Omental fat pad (tissue), 4 donors: Measurements from ENCODE around the gene IL6ST. TPM values are rescaled to one million over a fixed set of nuclear protein-coding genes. Genes with fewer than 3 reads are reported as not detected.

Experiments used
- ATAC-seq: fragments of 150-250 bp; one replicate; pipeline ENCODE4 v1.9.1; 2016; ENCODE audit warnings: mild to moderate bottlenecking, moderate library complexity; ENCODE audit not compliant: low FRiP score
- DNase-seq: peaks from one replicate; pipeline ENCODE4 v3.0.0-alpha.2; 2019; ENCODE audit warnings: low spot score
- total RNA-seq, 4 donors: library from RNA; depleted of rRNA; stranded (reverse); fragments of >200 nt; gene quantifications; one replicate each; pipeline ENCODE4 v1.1.0, GENCODE V29; 2016
- TF ChIP-seq, protein P1 (sequence below), 3 donors: fragments of 450-650 bp; IDR thresholded peaks; one replicate each; pipeline ENCODE4 v1.5.1; 2016 to 2017; ENCODE audit warnings: antibody characterized with exemption in 3 of 3, mild to moderate bottlenecking in 3 of 3, moderate library complexity in 2 of 3

The IL6ST gene
- total RNA-seq, 4 donors from 2014 or later: 555 to 806 (median 682) TPM

DNA sequence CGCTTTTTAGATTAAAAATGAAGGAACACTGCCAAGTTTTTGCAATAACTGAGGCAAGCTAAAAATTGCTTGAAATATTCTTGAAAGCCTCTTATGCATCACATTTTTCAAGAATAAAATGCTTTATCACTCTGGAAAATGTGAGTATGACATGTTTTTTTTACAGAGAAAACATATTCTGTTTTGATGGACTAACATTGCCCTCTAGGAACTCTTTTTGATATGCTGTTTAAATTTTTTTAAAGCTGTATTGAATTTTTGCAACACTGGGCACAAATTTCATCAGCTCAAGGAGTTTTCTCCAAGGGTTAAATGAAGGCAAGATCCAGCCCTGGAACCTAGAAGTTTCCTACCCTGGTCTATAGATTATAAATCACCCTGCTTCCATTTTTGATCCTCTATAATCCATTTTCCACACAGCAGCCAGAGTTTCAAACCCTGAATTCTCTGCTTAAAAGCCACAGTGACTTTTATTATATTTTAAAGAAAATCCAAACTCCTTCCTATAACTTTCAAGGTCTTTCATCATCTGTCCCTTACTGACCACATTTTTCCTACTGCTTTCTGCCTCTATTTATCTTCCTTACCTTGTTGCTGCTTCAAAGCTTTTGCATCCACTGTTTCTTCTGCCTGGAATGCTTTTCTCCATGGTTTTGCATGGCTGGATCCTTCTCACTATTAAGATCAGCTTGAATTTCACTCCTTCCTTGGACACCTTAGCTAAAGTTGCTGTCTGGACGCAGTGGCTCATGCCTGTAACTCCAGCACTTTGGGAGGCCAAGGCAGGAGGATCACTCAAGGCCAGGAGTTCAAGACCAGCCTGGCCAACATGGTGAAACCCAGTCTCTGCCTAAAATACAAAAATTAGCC lies 82.7 kb downstream of the IL6ST start:
- ATAC-seq (peak; percentile 50), DNase-seq (no peak)
- TF ChIP-seq, protein P1, sequence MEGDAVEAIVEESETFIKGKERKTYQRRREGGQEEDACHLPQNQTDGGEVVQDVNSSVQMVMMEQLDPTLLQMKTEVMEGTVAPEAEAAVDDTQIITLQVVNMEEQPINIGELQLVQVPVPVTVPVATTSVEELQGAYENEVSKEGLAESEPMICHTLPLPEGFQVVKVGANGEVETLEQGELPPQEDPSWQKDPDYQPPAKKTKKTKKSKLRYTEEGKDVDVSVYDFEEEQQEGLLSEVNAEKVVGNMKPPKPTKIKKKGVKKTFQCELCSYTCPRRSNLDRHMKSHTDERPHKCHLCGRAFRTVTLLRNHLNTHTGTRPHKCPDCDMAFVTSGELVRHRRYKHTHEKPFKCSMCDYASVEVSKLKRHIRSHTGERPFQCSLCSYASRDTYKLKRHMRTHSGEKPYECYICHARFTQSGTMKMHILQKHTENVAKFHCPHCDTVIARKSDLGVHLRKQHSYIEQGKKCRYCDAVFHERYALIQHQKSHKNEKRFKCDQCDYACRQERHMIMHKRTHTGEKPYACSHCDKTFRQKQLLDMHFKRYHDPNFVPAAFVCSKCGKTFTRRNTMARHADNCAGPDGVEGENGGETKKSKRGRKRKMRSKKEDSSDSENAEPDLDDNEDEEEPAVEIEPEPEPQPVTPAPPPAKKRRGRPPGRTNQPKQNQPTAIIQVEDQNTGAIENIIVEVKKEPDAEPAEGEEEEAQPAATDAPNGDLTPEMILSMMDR (IDR thresholded peaks at IDR 0.05): no peak

- no peak for DNase-seq
- no peak for ATAC-seq
- TF ChIP-seq, protein P1 (IDR thresholded peaks at IDR 0.05): no peak
Measured at GRCh38 chr5:55908804-55909203, 86.0 kb downstream of the IL6ST start.

- TF ChIP-seq, protein P1 (IDR thresholded peaks at IDR 0.05): no peak
- DNase-seq (no peak), ATAC-seq (no peak)
Measured at GRCh38 chr5:55907927-55908326, 86.8 kb downstream of the IL6ST start.

- TF ChIP-seq, protein P1 (IDR thresholded peaks at IDR 0.05): no peak
- ATAC-seq (no peak), DNase-seq (no peak)
Measured at GRCh38 chr5:55905251-55905650, 89.5 kb downstream of the IL6ST start.

GRCh38 chr5:55904152-55904551 lies 90.6 kb downstream of the IL6ST start:
- ATAC-seq: no peak
- DNase-seq: no peak
- TF ChIP-seq, protein P1 (IDR thresholded peaks at IDR 0.05): no peak

GRCh38 chr5:55903121-55903701 lies 91.6 kb downstream of the IL6ST start:
- TF ChIP-seq, protein P1 (IDR thresholded peaks at IDR 0.05): no peak
- DNase-seq (no peak), ATAC-seq (peak; percentile 43)
